ENCODE measurements around the gene SH3GLB2. TPM values are rescaled to one million over a fixed set of nuclear protein-coding genes. Genes with fewer than 3 reads are reported as not detected.

The SH3GLB2 gene
- total and polyA plus RNA-seq, 2 experiments from 2014 or later = 27.7 to 57.3 TPM

- no peaks in the 10 kb centered on the region for H3K9me2 ChIP-seq (ENCODE audit: insufficient read depth)
- H3K9ac ChIP-seq = peak overlapping the region; percentile 48
- 15 to 16% methylated on average over 9 of the region's 9 CpGs for WGBS, 2 experiments (ENCODE audit: low coverage in 1 of 2, low lambda C conversion rate in 2 of 2, missing lambda C conversion rate in 2 of 2)
- H3K4me3 ChIP-seq = peak overlapping the region; percentile 72
- peak; percentile 38 for DNase-seq
- in situ Hi-C loops (cut with MboI) = no loop called here
- H2AFZ ChIP-seq = peak overlapping the region; percentile 60
- no peak for TF ChIP-seq EZH2phosphoT487 (IDR thresholded peaks at IDR 0.05; ENCODE audit: insufficient read depth, low read depth)
- no peak for TF ChIP-seq EZH2 (IDR thresholded peaks at IDR 0.05; ENCODE audit: insufficient read depth, poor library complexity, severe bottlenecking)
- H3K36me3 ChIP-seq (ENCODE audit: low read depth) = no peaks in the 10 kb centered on the region
- H3K27me3 ChIP-seq (replicated peaks; ENCODE audit: insufficient read depth) = no peaks in the 10 kb centered on the region
- H3F3A ChIP-seq (ENCODE audit: insufficient read depth) = no peaks in the 10 kb centered on the region
- H4K20me1 ChIP-seq (ENCODE audit: insufficient read depth) = no peaks in the 10 kb centered on the region
- no peaks in the 10 kb centered on the region for H3K9me3 ChIP-seq (ENCODE audit: low read depth)
- no peak overlapping the region for H3K27ac ChIP-seq
- H3K4me1 ChIP-seq (ENCODE audit: insufficient read depth) = peaks cover 15% of the 10 kb centered on the region
- H3K4me2 ChIP-seq (ENCODE audit: unreplicated experiment) = peak overlapping the region; percentile 71
- peaks cover 20% of the 10 kb centered on the region for H3K79me2 ChIP-seq (ENCODE audit: insufficient read depth)
Observed at GRCh38 chr9:129027224-129027684, 877 bp downstream of the SH3GLB2 start.

GRCh38 chr9:129026442-129027223 is 1.5 kb downstream of the SH3GLB2 start:
- Histone ChIP-seq H3K36me3 (ENCODE audit: low read depth) (no peaks in the 10 kb centered on the region), H3K4me3 (peak overlapping the region; percentile 72), H3F3A (ENCODE audit: insufficient read depth) (no peaks in the 10 kb centered on the region), H3K9me2 (ENCODE audit: insufficient read depth) (no peaks in the 10 kb centered on the region), H3K9me3 (ENCODE audit: low read depth) (no peaks in the 10 kb centered on the region), H3K79me2 (ENCODE audit: insufficient read depth) (peaks cover 20% of the 10 kb centered on the region), H2AFZ (no peak overlapping the region), H3K4me2 (ENCODE audit: unreplicated experiment) (peak overlapping the region; percentile 71), H4K20me1 (ENCODE audit: insufficient read depth) (no peaks in the 10 kb centered on the region), H3K9ac (no peak overlapping the region), H3K27ac (no peak overlapping the region), H3K4me1 (ENCODE audit: insufficient read depth) (peaks cover 15% of the 10 kb centered on the region), H3K27me3 (replicated peaks; ENCODE audit: insufficient read depth) (no peaks in the 10 kb centered on the region)
- no peak for TF ChIP-seq EZH2 (IDR thresholded peaks at IDR 0.05; ENCODE audit: insufficient read depth, poor library complexity, severe bottlenecking)
- TF ChIP-seq EZH2phosphoT487 (IDR thresholded peaks at IDR 0.05; ENCODE audit: insufficient read depth, low read depth) = no peak
- in situ Hi-C loops (cut with MboI) = no loop called here
- WGBS, 2 experiments (ENCODE audit: low coverage in 1 of 2, low lambda C conversion rate in 2 of 2, missing lambda C conversion rate in 2 of 2) = 50 to 53% methylated on average over 14 to 17 of the region's 17 CpGs
- peak; percentile 25 for DNase-seq

GRCh38 chr9:129023908-129024233 is 4.3 kb downstream of the SH3GLB2 start:
- TF ChIP-seq EZH2phosphoT487 (IDR thresholded peaks at IDR 0.05; ENCODE audit: insufficient read depth, low read depth) = no peak
- TF ChIP-seq EZH2 (IDR thresholded peaks at IDR 0.05; ENCODE audit: insufficient read depth, poor library complexity, severe bottlenecking) = no peak
- no peaks in the 10 kb centered on the region for H3K9me3 ChIP-seq (ENCODE audit: low read depth)
- no peaks in the 10 kb centered on the region for H4K20me1 ChIP-seq (ENCODE audit: insufficient read depth)
- H3K36me3 ChIP-seq (ENCODE audit: low read depth) = no peaks in the 10 kb centered on the region
- peak overlapping the region; percentile 32; the same call in 1 of the 2 replicates for H3K4me3 ChIP-seq
- peak overlapping the region; percentile 69 for H3K27ac ChIP-seq
- H2AFZ ChIP-seq = peak overlapping the region; percentile 36
- H3K4me1 ChIP-seq (ENCODE audit: insufficient read depth) = peaks cover 15% of the 10 kb centered on the region
- 4 to 8% methylated on average over 4 of the region's 4 CpGs for WGBS, 2 experiments (ENCODE audit: low coverage in 1 of 2, low lambda C conversion rate in 2 of 2, missing lambda C conversion rate in 2 of 2)
- peak overlapping the region; percentile 23 for H3K4me2 ChIP-seq (ENCODE audit: unreplicated experiment)
- no peaks in the 10 kb centered on the region for H3K27me3 ChIP-seq (replicated peaks; ENCODE audit: insufficient read depth)
- in situ Hi-C loops (cut with MboI) = no loop called here
- H3F3A ChIP-seq (ENCODE audit: insufficient read depth) = no peaks in the 10 kb centered on the region
- DNase-seq = no peak
- no peaks in the 10 kb centered on the region for H3K9me2 ChIP-seq (ENCODE audit: insufficient read depth)
- H3K9ac ChIP-seq = peak overlapping the region; percentile 35
- H3K79me2 ChIP-seq (ENCODE audit: insufficient read depth) = peaks cover 20% of the 10 kb centered on the region

- H3K79me2 ChIP-seq (ENCODE audit: insufficient read depth) = peaks cover 20% of the 10 kb centered on the region
- in situ Hi-C loops (cut with MboI) = no loop called here
- H3F3A ChIP-seq (ENCODE audit: insufficient read depth) = no peaks in the 10 kb centered on the region
- H3K36me3 ChIP-seq (ENCODE audit: low read depth) = no peaks in the 10 kb centered on the region
- peak overlapping the region; percentile 35 for H3K9ac ChIP-seq
- peak overlapping the region; percentile 36 for H2AFZ ChIP-seq
- H3K4me2 ChIP-seq (ENCODE audit: unreplicated experiment) = peak overlapping the region; percentile 23
- H3K27ac ChIP-seq = peak overlapping the region; percentile 69
- H3K4me3 ChIP-seq = peak overlapping the region; percentile 32; the same call in 1 of the 2 replicates
- no peaks in the 10 kb centered on the region for H3K27me3 ChIP-seq (replicated peaks; ENCODE audit: insufficient read depth)
- H4K20me1 ChIP-seq (ENCODE audit: insufficient read depth) = no peaks in the 10 kb centered on the region
- H3K9me2 ChIP-seq (ENCODE audit: insufficient read depth) = no peaks in the 10 kb centered on the region
- peaks cover 15% of the 10 kb centered on the region for H3K4me1 ChIP-seq (ENCODE audit: insufficient read depth)
- 53 to 55% methylated on average over 16 of the region's 16 CpGs for WGBS, 2 experiments (ENCODE audit: low coverage in 1 of 2, low lambda C conversion rate in 2 of 2, missing lambda C conversion rate in 2 of 2)
- peak; percentile 85 for DNase-seq
- TF ChIP-seq EZH2 (IDR thresholded peaks at IDR 0.05; ENCODE audit: insufficient read depth, poor library complexity, severe bottlenecking) (no peak), EZH2phosphoT487 (IDR thresholded peaks at IDR 0.05; ENCODE audit: insufficient read depth, low read depth) (no peak)
- no peaks in the 10 kb centered on the region for H3K9me3 ChIP-seq (ENCODE audit: low read depth)
Observed at GRCh38 chr9:129023036-129023907, 4.9 kb downstream of the SH3GLB2 start.

Data from GM23248 (cell line).